Measurements from ENCODE around the gene FLT4.

FLT4 gene

DNA sequence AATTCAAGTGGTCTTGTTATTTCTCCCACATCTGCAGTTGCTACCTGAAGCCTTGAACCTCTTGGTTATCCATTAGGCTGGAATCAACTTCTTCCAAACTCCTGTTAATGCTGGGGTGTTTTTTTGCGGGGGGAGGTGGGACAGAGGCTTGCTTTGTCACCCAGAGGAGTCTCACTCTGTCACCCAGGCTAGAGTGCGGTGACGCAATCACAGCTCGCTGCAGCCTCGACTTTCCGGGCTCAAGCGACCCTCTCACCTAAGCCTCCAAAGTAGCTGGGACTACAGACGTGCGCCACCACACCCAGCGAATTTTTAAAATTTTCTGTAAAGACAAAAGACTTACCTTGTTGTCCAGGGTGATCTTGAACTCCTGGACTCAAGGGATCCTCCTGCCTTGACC is 62.5 kb downstream of the FLT4 start:
- DNase-seq, result no peak

DNA sequence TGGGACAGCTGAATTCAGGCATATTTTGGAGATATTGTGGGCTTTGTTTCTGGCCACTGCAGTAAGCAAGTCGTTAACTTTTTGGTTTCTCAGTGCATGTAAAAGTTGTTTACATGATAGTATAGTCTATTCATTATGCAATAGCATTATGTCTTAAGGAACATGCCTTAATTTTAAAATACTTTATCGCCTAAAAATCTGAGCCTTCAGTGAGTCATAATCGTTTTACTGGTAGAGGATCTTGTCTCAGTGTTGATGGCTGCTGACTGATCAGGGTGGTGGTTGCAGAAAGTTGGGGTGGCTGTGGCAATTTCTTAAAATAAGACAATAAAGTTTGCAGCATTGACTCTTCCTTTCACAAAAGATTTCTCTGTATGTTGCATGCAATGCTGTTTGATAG is 63.2 kb downstream of the FLT4 start:
- DNase-seq, result no peak

DNA sequence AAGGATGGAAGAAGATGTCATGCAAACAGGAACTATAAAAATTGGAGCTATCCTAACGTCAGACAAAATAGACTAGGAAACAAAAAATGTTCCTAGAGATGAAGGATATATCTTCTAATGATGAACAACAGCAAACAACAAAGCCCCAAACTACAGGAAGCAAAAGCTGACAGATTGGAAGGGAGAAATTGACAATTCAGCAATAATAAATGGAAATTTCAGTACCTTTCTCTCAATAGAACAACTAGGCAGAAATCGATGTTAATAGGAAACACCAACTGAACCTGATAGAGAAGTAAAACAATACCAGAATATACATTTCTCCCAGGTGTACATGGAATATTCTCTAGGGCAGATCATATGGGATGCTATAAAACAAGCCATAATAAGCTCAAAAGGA is 65.7 kb downstream of the FLT4 start:
- no peak for DNase-seq

GRCh38 chr5:180580681-180581080 is 68.7 kb downstream of the FLT4 start:
- no peak for DNase-seq

GRCh38 chr5:180575571-180575970 is 73.8 kb downstream of the FLT4 start:
- DNase-seq, result no peak

DNA sequence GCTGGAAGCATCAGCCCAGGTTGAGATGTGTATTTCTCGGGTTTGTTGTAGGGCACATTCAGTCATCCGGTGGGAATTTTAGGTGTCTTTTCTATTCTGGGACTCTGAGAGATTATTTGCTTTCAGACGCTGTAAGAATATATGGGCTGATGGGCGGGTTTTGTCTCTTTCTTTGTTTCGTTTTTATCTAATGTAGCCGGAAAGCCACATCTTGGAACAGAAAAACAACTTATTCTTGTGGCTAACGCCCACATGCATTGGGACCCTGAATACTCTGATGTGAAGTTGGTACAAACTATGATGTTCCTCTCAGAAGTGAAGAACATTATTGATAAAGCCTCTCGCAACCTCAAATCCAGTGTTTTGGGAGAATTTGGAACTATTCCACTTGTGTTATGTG is 80.5 kb downstream of the FLT4 start:
- no peak for DNase-seq

- DNase-seq, result peak; percentile 8 to 17
Observed at GRCh38 chr5:180563994-180564393, 85.4 kb downstream of the FLT4 start.

DNA sequence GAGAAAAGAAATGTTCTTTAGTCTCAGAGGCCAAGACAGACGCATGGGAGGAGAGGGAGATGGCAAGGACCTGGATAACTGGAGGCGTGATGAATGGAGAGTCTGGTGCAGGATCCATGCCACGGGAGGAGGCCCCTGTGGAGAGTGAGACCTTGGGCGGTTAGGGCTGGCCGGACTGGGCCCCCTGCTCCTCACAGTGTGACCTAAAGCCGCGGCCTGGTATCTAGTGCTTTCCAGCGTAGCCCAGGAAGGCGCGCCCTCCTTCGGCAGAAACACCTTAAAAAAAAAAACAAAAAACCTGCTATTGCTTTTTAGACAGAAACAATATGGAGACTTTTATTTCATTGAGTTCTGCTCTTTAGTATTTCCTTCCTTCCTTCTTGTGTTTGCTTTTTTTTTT is 91.2 kb downstream of the FLT4 start:
- DNase-seq, result no peak

GRCh38 chr5:180557217-180557809 is 92.1 kb downstream of the FLT4 start:
- no peak for DNase-seq

GRCh38 chr5:180555168-180555921 is 94.1 kb downstream of the FLT4 start:
- DNase-seq, result no peak

DNA sequence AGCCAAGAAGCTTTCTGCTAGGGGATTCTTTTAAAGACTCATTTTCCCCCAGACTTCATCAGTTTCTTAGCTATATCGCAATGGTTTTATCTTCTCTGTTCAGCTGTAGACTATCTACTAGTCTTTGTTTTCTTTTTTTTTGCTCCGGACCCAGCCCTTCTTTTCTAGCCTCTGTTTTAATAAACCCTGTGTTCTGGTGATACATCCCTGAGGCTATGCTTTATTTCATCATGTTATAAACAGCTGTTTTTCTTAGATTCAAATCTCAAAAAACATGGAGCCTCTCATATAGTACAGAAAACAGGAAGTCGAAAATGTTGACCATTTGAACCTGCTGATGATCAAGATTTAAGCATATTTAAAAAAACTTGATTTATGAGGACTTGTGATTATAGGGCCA is 95.9 kb downstream of the FLT4 start:
- DNase-seq, result no peak
